ENCODE data around the gene TTC24.
"Not testable (repeated sequence)": the region's sequence is repeated elsewhere in the genome, so short reads cannot be mapped to it uniquely, and the experiment has no call there.

TTC24 gene

DNA sequence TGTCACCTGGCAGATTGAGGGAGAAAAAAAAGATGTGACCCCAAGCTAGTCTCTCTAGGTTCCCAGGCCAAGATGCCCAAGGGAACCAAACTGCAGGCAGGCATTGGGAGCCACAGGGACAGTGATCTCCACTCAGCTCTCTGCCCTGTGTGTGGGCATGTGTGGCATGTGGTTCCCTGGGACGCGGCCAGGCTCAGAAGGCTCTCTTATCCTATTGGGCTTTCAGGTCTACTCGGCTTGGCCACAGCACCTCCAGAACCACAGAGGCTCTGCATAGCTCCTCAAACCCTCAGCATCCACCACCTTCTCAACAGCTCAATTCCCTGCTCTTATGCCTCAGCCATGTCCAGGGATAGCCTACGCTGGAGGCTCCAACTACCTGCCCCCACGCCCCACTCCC, 29.2 kb upstream of the TTC24 start:
- no peak overlapping the region for H3K4me3 ChIP-seq (ENCODE audit: low read depth, low read length)
- TF ChIP-seq, protein P1, sequence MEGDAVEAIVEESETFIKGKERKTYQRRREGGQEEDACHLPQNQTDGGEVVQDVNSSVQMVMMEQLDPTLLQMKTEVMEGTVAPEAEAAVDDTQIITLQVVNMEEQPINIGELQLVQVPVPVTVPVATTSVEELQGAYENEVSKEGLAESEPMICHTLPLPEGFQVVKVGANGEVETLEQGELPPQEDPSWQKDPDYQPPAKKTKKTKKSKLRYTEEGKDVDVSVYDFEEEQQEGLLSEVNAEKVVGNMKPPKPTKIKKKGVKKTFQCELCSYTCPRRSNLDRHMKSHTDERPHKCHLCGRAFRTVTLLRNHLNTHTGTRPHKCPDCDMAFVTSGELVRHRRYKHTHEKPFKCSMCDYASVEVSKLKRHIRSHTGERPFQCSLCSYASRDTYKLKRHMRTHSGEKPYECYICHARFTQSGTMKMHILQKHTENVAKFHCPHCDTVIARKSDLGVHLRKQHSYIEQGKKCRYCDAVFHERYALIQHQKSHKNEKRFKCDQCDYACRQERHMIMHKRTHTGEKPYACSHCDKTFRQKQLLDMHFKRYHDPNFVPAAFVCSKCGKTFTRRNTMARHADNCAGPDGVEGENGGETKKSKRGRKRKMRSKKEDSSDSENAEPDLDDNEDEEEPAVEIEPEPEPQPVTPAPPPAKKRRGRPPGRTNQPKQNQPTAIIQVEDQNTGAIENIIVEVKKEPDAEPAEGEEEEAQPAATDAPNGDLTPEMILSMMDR (IDR thresholded peaks at IDR 0.05; ENCODE audit: low read depth, low read length): no peak
- TF ChIP-seq POLR2A (IDR thresholded peaks at IDR 0.05; ENCODE audit: extremely low read depth, insufficient read length) (no peak), MYC (IDR thresholded peaks at IDR 0.05; ENCODE audit: low read depth, low read length) (no peak)
- TF ChIP-seq, protein P2, sequence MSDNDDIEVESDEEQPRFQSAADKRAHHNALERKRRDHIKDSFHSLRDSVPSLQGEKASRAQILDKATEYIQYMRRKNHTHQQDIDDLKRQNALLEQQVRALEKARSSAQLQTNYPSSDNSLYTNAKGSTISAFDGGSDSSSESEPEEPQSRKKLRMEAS (IDR thresholded peaks at IDR 0.05; ENCODE audit: low read depth, low read length): no peak
- DNase-seq (ENCODE audit: low read depth): no peak

DNA sequence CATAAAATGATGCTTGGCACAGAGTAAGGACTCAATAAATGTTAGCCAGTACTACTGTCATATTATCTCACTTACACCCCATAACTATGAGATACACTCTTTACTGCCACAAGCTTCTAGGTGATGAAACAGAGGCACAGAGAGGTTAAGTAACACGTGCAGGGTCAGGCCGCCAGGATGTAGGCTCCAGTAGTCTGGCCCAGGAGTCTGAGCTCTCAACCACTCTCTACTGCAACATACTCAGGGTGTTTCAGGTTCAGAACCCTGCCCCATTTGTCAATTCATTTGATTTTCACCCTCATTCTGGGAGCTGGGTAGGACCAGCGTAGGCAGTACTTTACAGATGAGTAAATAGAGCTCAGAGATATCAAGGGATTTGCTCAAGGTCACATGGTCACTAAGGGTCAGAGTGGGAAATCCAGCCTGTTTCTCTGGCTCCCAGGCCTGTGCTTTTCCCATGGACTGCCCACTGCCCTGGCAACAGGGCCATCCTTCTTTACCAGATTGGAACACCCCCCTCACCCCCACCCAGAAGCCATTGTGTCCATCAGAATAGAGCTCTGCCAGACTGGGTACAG, 28.4 kb upstream of the TTC24 start:
- H3K4me3 ChIP-seq (ENCODE audit: low read depth, low read length): no peak overlapping the region
- TF ChIP-seq POLR2A (IDR thresholded peaks at IDR 0.05; ENCODE audit: extremely low read depth, insufficient read length) (no peak), MYC (IDR thresholded peaks at IDR 0.05; ENCODE audit: low read depth, low read length) (no peak)
- TF ChIP-seq, protein P2 (IDR thresholded peaks at IDR 0.05; ENCODE audit: low read depth, low read length): no peak
- TF ChIP-seq, protein P1 (IDR thresholded peaks at IDR 0.05; ENCODE audit: low read depth, low read length): no peak
- no peak for DNase-seq (ENCODE audit: low read depth)

DNA sequence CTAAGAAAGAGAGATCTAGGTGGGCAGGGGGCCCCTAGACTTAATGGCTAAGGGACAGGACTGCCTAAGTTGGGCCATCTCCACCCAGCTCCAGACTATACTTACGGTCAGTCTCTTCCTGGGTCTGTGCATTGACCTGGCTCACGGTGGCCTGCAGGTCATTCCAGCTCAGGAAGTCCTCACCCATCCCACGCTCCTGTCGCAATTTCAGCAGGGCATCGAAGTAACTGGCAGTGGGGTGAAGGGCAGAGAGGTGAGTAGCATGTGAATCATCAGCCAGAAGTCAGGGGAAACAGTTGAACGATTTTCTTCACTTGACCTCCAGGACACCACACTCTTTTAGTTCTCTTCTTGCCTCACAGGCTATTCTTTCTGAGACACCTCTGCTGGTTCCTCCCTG, 27.7 kb upstream of the TTC24 start:
- no peak for TF ChIP-seq POLR2A (IDR thresholded peaks at IDR 0.05; ENCODE audit: extremely low read depth, insufficient read length)
- TF ChIP-seq, protein P2 (IDR thresholded peaks at IDR 0.05; ENCODE audit: low read depth, low read length): 0 out of 2 replicates have a peak, but pooled peaks have one; percentile 17
- peak; percentile 66 for DNase-seq (ENCODE audit: low read depth)

DNA sequence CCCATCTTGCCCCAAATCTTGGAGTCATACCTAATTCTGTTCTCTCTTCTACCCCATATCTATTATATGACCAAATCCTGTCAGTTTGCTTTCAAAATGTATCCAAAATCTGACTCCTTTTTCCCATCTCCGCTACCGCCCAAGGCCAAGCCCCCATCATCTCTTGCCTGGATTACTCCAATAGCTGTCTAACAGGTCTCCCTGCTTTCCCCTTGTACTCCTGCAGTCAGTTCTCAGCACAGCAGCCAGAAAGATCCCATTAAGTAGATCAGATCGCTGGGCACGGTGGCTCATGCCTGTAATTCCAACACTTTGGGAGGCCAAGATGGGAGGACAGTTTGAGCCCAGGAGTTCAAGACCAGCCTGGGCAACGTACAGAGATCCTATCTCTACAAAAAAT, 27.0 kb upstream of the TTC24 start:
- H3K4me3 ChIP-seq (ENCODE audit: low read depth, low read length): no peak overlapping the region
- TF ChIP-seq MYC (IDR thresholded peaks at IDR 0.05; ENCODE audit: low read depth, low read length) (no peak), POLR2A (IDR thresholded peaks at IDR 0.05; ENCODE audit: extremely low read depth, insufficient read length) (no peak)
- TF ChIP-seq, protein P2 (IDR thresholded peaks at IDR 0.05; ENCODE audit: low read depth, low read length): no peak
- TF ChIP-seq, protein P1 (IDR thresholded peaks at IDR 0.05; ENCODE audit: low read depth, low read length): no peak
- no peak for DNase-seq (ENCODE audit: low read depth)

More for the DNA sequence above, 27.7 kb upstream of the TTC24 start:
- no peak overlapping the region for H3K4me3 ChIP-seq (ENCODE audit: low read depth, low read length)

DNA sequence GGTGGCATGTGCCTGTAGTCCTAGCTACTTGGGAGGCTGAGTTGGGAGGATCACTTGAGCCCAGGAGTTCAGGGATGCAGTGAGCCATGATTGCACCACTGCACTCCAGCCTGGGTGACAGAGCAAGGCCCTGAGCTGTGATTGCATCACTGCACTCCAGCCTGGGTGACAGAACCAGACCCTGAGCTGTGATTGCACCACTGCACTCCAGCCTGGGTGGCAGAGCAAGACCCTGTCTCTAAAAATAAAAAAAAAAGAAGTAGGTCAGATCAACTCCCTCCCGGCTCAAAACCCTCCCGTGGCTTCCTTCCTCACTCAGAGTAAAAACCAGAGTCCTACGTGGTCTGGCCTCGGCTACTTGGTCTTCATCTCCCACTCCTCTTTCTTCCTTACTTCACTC, 26.6 kb upstream of the TTC24 start:
- DNase-seq (ENCODE audit: low read depth): peak; percentile 88
- H3K4me3 ChIP-seq (ENCODE audit: low read depth, low read length): not testable (repeated sequence)

DNA sequence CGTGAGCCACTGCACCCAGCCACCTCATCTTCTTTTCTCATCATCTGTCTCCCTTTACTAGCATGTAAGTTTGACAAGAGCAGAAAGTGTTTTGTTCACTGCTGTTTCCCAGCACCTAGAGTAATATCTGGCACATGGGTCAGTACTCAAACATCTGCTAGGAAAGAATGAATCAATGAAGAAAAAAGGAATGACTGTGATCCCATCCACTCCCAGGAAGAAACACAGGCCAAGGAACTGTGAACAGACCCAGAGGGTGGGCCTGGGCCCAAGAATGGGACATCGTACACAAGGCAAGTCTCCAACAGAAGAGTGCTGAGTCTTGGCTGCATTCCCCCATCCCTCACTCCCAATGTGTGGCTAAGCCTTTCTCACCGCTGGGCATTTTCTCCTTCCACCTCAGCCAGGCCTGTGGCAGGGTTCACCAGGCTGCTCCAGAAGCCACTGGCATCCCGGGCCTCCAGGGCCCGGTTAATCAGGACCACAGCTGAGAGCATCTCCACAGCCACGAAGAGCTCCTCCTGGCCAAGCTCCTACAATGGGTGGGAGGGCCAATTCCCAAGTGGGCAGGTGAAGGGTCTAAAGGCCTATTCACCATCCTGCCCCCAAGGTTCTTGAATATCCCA, 25.6 kb upstream of the TTC24 start:
- H3K4me3 ChIP-seq (ENCODE audit: low read depth, low read length): no peak overlapping the region
- no peak for DNase-seq (ENCODE audit: low read depth)
- no peak for TF ChIP-seq POLR2A (IDR thresholded peaks at IDR 0.05; ENCODE audit: extremely low read depth, insufficient read length)
- TF ChIP-seq, protein P1 (IDR thresholded peaks at IDR 0.05; ENCODE audit: low read depth, low read length): no peak
- TF ChIP-seq, protein P2 (IDR thresholded peaks at IDR 0.05; ENCODE audit: low read depth, low read length): no peak
- no peak for TF ChIP-seq MYC (IDR thresholded peaks at IDR 0.05; ENCODE audit: low read depth, low read length)

Data from NB4 (cell line).